WTC11 (cell line): Measurements from ENCODE around the gene PHOX2B. TPM values are rescaled to one million over a fixed set of nuclear protein-coding genes. Genes with fewer than 3 reads are reported as not detected.

Experiments used
- ATAC-seq: fragments of 200-7000 bp; cut with Tn5 transposase; 2 replicates; pipeline ENCODE4 v1.10.0; 2021; ENCODE audit warnings: mild to moderate bottlenecking, moderate library complexity
- CTCF ChIA-PET: fragments of 300-600 bp; sonication (Branson Sonifier 250); formaldehyde crosslinking; loops from one replicate; lab custom pipeline; 2021; ENCODE audit warnings: antibody characterized with exemption; lab: Charles Lee
- POLR2A ChIA-PET: fragments of 350-600 bp; sonication (Branson Sonifier 250); formaldehyde crosslinking; loops from one replicate; lab custom pipeline; 2021; ENCODE audit warnings: antibody characterized with exemption; lab: Charles Lee
- DNase-seq: peaks from one replicate; pipeline ENCODE4 v3.0.0; 2021; ENCODE audit warnings: low spot score
- H3K27ac Mint-ChIP-seq: 2 replicates; pipeline ENCODE4 v1.8.0; 2021; ENCODE audit warnings: mixed read lengths
- H3K27me3 Mint-ChIP-seq: 2 replicates; pipeline ENCODE4 v1.8.0; 2021; ENCODE audit warnings: low read depth, mild to moderate bottlenecking, moderate library complexity, mixed read lengths
- H3K36me3 Mint-ChIP-seq: 2 replicates; pipeline ENCODE4 v1.8.0; 2021; ENCODE audit warnings: mixed read lengths
- H3K4me1 Mint-ChIP-seq: 2 replicates; pipeline ENCODE4 v1.8.0; 2022; ENCODE audit warnings: mixed read lengths
- H3K4me3 Mint-ChIP-seq: 2 replicates; pipeline ENCODE4 v1.8.0; 2021; ENCODE audit warnings: mild to moderate bottlenecking, moderate library complexity, mixed read lengths
- H3K9me3 Mint-ChIP-seq: 2 replicates; pipeline ENCODE4 v1.8.0; 2021; ENCODE audit warnings: mixed read lengths
- AR ChIP-seq: fragments of 250-450 bp; sonication (Bioruptor Pico); IDR thresholded peaks from 2 replicates; pipeline ENCODE4 v1.9.0; 2021; ENCODE audit warnings: mild to moderate bottlenecking
- ATF1 ChIP-seq: sonication (generic); formaldehyde crosslinking; IDR thresholded peaks from 2 replicates; pipeline ENCODE4 v1.8.1; 2023; ENCODE audit warnings: mild to moderate bottlenecking, moderate library complexity, missing genetic modification reagents
- CBFB ChIP-seq: sonication (generic); formaldehyde crosslinking; IDR thresholded peaks from 2 replicates; pipeline ENCODE4 v1.8.1; 2022; ENCODE audit warnings: mild to moderate bottlenecking, low read depth, missing genetic modification reagents
- ESRRA ChIP-seq: sonication (generic); formaldehyde crosslinking; IDR thresholded peaks from 2 replicates; pipeline ENCODE4 v1.8.1; 2022; ENCODE audit warnings: mild to moderate bottlenecking, missing genetic modification reagents, borderline replicate concordance
- FOXP1 ChIP-seq: sonication (generic); formaldehyde crosslinking; IDR thresholded peaks from 2 replicates; pipeline ENCODE4 v1.8.0; 2022; ENCODE audit warnings: missing genetic modification reagents, mild to moderate bottlenecking, moderate library complexity, borderline replicate concordance
- GABPB1 ChIP-seq: sonication (generic); formaldehyde crosslinking; IDR thresholded peaks from 2 replicates; pipeline ENCODE4 v1.8.1; 2023; ENCODE audit warnings: mild to moderate bottlenecking, missing genetic modification reagents
- HMGA2 ChIP-seq: fragments of 250-450 bp; sonication (Bioruptor Pico); IDR thresholded peaks from 2 replicates; pipeline ENCODE4 v1.4.0; 2021; ENCODE audit warnings: mild to moderate bottlenecking, moderate library complexity
- NFE2L1 ChIP-seq: sonication (generic); formaldehyde crosslinking; IDR thresholded peaks from 2 replicates; pipeline ENCODE4 v1.8.1; 2023; ENCODE audit warnings: missing genetic modification reagents
- NR3C1 ChIP-seq: sonication (generic); formaldehyde crosslinking; conservative IDR thresholded peaks from 2 replicates; pipeline ENCODE4 v1.8.1; 2023; ENCODE audit warnings: low read depth, mild to moderate bottlenecking, missing genetic modification reagents
- RORB ChIP-seq: fragments of 250-450 bp; sonication (Bioruptor Pico); IDR thresholded peaks from 2 replicates; pipeline ENCODE4 v1.9.0; 2021; ENCODE audit warnings: mild to moderate bottlenecking
- SP1 ChIP-seq: sonication (generic); formaldehyde crosslinking; conservative IDR thresholded peaks from 2 replicates; pipeline ENCODE4 v1.8.1; 2022; ENCODE audit warnings: missing genetic modification reagents
- STAT6 ChIP-seq: sonication (generic); formaldehyde crosslinking; conservative IDR thresholded peaks from 2 replicates; pipeline ENCODE4 v1.8.1; 2023; ENCODE audit warnings: mild to moderate bottlenecking, low read depth, missing genetic modification reagents, moderate library complexity
- TEAD1 ChIP-seq: sonication (generic); formaldehyde crosslinking; IDR thresholded peaks from 2 replicates; pipeline ENCODE4 v1.8.0; 2022; ENCODE audit warnings: mild to moderate bottlenecking, missing genetic modification reagents
- ZBTB21 ChIP-seq: sonication (generic); formaldehyde crosslinking; IDR thresholded peaks from 2 replicates; pipeline ENCODE4 v1.8.1; 2023; ENCODE audit warnings: mild to moderate bottlenecking, missing genetic modification reagents, borderline replicate concordance
- ZNF121 ChIP-seq: sonication (generic); formaldehyde crosslinking; IDR thresholded peaks from 2 replicates; pipeline ENCODE4 v1.8.0; 2023; ENCODE audit warnings: missing genetic modification reagents
- ZNF416 ChIP-seq: fragments of 250-450 bp; sonication (Bioruptor Pico); IDR thresholded peaks from 2 replicates; pipeline ENCODE4 v1.9.0; 2021; ENCODE audit warnings: mild to moderate bottlenecking, inconsistent platforms
- ZNF423 ChIP-seq: fragments of 250-450 bp; sonication (Bioruptor Pico); IDR thresholded peaks from 2 replicates; pipeline ENCODE4 v2.1.2; 2022; ENCODE audit warnings: mild to moderate bottlenecking, moderate library complexity
- ZNF671 ChIP-seq: fragments of 250-450 bp; sonication (Bioruptor Pico); IDR thresholded peaks from 2 replicates; pipeline ENCODE4 v1.8.0; 2021; ENCODE audit warnings: mild to moderate bottlenecking
- total RNA-seq: library from RNA; stranded (reverse); gene quantifications from 3 replicates; pipeline ENCODE4 v1.2.3, GENCODE V29; 2021
- TF ChIP-seq, protein P1 (sequence below): sonication (generic); formaldehyde crosslinking; IDR thresholded peaks from 2 replicates; pipeline ENCODE4 v1.8.1; 2023; ENCODE audit warnings: mild to moderate bottlenecking, missing genetic modification reagents, moderate library complexity
- TF ChIP-seq, protein P2 (sequence below): sonication (generic); formaldehyde crosslinking; conservative IDR thresholded peaks from 2 replicates; pipeline ENCODE4 v1.8.1; 2022; ENCODE audit warnings: mild to moderate bottlenecking, missing genetic modification reagents

PHOX2B gene
- total RNA-seq, 1 experiment from 2014 or later, result not detected

GRCh38 chr4:41747230-41748055 is 1.1 kb downstream of the PHOX2B start:
- no peak; the same call in 1 of the 2 replicates for ATAC-seq
- Mint-ChIP-seq H3K4me3 (peak overlapping the region; percentile 68), H3K9me3 (no peaks in the 10 kb centered on the region), H3K36me3 (no peaks in the 10 kb centered on the region; the same call in 1 of the 2 replicates)
- TF ChIP-seq ZNF121 (no peak), HMGA2 (no peak), ZNF416 (CRISPR knock-in tag) (no peak), STAT6 (no peak), RORB (CRISPR knock-in tag) (no peak), GABPB1 (CRISPR knock-in tag) (no peak), TEAD1 (CRISPR knock-in tag) (no peak), NR3C1 (CRISPR knock-in tag) (no peak), ATF1 (CRISPR knock-in tag) (no peak), AR (CRISPR knock-in tag) (no peak), ESRRA (CRISPR knock-in tag) (no peak), ZBTB21 (CRISPR knock-in tag) (no peak), SP1 (CRISPR knock-in tag) (no peak), ZNF671 (no peak), CBFB (CRISPR knock-in tag) (no peak)
- TF ChIP-seq, protein P1, sequence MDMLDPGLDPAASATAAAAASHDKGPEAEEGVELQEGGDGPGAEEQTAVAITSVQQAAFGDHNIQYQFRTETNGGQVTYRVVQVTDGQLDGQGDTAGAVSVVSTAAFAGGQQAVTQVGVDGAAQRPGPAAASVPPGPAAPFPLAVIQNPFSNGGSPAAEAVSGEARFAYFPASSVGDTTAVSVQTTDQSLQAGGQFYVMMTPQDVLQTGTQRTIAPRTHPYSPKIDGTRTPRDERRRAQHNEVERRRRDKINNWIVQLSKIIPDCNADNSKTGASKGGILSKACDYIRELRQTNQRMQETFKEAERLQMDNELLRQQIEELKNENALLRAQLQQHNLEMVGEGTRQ (CRISPR knock-in tag), result no peak
- TF ChIP-seq, protein P2, sequence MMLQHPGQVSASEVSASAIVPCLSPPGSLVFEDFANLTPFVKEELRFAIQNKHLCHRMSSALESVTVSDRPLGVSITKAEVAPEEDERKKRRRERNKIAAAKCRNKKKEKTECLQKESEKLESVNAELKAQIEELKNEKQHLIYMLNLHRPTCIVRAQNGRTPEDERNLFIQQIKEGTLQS (CRISPR knock-in tag), result no peak
- TF ChIP-seq, all 79 proteins: peak for 0
- H3K27me3 Mint-ChIP-seq, result peaks cover 99% of the 10 kb centered on the region
- ChIA-PET CTCF (interaction anchor here (1.3 kb wide), 2 partner anchors 119 to 133 kb away, joined by 3 to 5 read pairs; no protein-coding TSS in a partner anchor), POLR2A (no interaction called here)
- no peak overlapping the region for H3K27ac Mint-ChIP-seq
- peaks cover 66% of the 10 kb centered on the region for H3K4me1 Mint-ChIP-seq
- DNase-seq, result peak; percentile 33

DNA sequence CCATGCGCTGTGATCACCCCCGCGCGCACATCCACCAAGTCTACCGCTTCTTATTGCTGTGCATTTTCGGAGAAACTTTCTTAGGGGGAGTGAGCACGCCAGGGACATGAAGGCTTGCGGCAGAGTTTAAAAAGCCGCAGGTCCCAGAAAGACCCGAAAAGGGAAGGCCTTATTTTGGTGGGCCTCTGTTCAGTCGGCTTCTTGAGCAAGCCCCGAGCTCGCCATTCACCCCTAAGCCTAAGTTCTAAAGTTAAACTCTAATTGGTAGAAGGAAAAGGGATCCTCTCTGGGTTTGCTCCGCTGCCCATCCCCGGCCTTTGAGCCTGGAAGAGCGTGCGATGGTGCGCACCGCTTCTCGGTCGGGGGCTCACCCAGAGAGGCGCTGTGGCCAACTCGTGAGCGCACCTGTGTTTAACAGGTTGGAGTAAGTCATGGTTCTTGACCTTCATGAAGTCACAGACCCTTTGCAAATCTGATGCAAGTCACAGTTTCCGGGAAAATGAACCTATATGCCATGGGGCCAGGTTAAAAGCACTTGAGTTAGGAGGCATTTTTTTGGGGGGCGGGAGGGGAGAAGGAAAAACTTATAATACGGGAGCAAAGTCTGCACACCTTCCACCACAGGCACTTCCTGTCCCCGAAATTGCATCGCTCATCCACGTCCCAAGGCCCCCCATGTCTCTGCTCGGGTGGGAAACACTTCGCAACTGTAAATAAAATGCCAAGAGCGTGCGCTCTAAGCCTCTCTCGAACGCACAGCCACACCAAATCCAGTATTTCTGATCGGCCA is 1.9 kb downstream of the PHOX2B start:
- Mint-ChIP-seq H3K4me3 (peak overlapping the region; percentile 68), H3K36me3 (no peaks in the 10 kb centered on the region; the same call in 1 of the 2 replicates), H3K4me1 (peaks cover 59% of the 10 kb centered on the region), H3K27me3 (peaks cover 99% of the 10 kb centered on the region), H3K27ac (no peak overlapping the region), H3K9me3 (no peaks in the 10 kb centered on the region)
- ATAC-seq (peak; percentile 11; the same call in 1 of the 2 replicates), DNase-seq (peak; percentile 32)
- CTCF ChIA-PET, result interaction anchor here (1.3 kb wide), 1 partner anchor 134 kb away, joined by 3 read pairs; no protein-coding TSS in a partner anchor
- TF ChIP-seq NFE2L1 (CRISPR knock-in tag), result no peak
- no peak for TF ChIP-seq ZNF423 (CRISPR knock-in tag)
- TF ChIP-seq FOXP1, result no peak
- POLR2A ChIA-PET, result no interaction called here
